ENCODE results near the gene TMEM132C.

The TMEM132C gene

GRCh38 chr12:128548949-128549348 is 282.0 kb downstream of the TMEM132C start:
- DNase-seq (ENCODE audit: extremely low read depth, low read depth), result no peak
- no peak for TF ChIP-seq CTCF (IDR thresholded peaks at IDR 0.05; ENCODE audit: low read depth, low read length, missing control alignments)
- H3K4me3 ChIP-seq (replicated peaks; ENCODE audit: low read depth, low read length), result no peak overlapping the region

- H3K4me3 ChIP-seq (replicated peaks; ENCODE audit: low read depth, low read length), result no peak overlapping the region
- no peak for TF ChIP-seq CTCF (IDR thresholded peaks at IDR 0.05; ENCODE audit: low read depth, low read length, missing control alignments)
- DNase-seq (ENCODE audit: extremely low read depth, low read depth), result no peak
Measured at GRCh38 chr12:128549601-128550218, 282.7 kb downstream of the TMEM132C start.

GRCh38 chr12:128551266-128551665 is 284.3 kb downstream of the TMEM132C start:
- DNase-seq (ENCODE audit: extremely low read depth, low read depth), result no peak
- H3K4me3 ChIP-seq (replicated peaks; ENCODE audit: low read depth, low read length), result no peak overlapping the region
- TF ChIP-seq CTCF (IDR thresholded peaks at IDR 0.05; ENCODE audit: low read depth, low read length, missing control alignments), result no peak

GRCh38 chr12:128554546-128555304 is 287.8 kb downstream of the TMEM132C start:
- no peak for DNase-seq (ENCODE audit: extremely low read depth, low read depth)
- TF ChIP-seq CTCF (IDR thresholded peaks at IDR 0.05; ENCODE audit: low read depth, low read length, missing control alignments), result no peak
- H3K4me3 ChIP-seq (replicated peaks; ENCODE audit: low read depth, low read length), result no peak overlapping the region

- no peak for DNase-seq (ENCODE audit: extremely low read depth, low read depth)
- no peak for TF ChIP-seq CTCF (IDR thresholded peaks at IDR 0.05; ENCODE audit: low read depth, low read length, missing control alignments)
- no peak overlapping the region for H3K4me3 ChIP-seq (replicated peaks; ENCODE audit: low read depth, low read length)
Measured at GRCh38 chr12:128557231-128557630, 290.3 kb downstream of the TMEM132C start.

GRCh38 chr12:128564956-128565355 is 298.0 kb downstream of the TMEM132C start:
- no peak for DNase-seq (ENCODE audit: extremely low read depth, low read depth)
- no peak for TF ChIP-seq CTCF (IDR thresholded peaks at IDR 0.05; ENCODE audit: low read depth, low read length, missing control alignments)
- no peak overlapping the region for H3K4me3 ChIP-seq (replicated peaks; ENCODE audit: low read depth, low read length)

Measured in HFF-Myc (cell line).